ENCODE data around the gene LRCH1.

GRCh38 chr13:46756977-46757376, 204.0 kb downstream of the LRCH1 start:
- TF ChIP-seq CTCF (conservative IDR thresholded peaks at IDR 0.05; ENCODE audit: low read depth in 2 of 2) (no peak), EZH2phosphoT487 (IDR thresholded peaks at IDR 0.05; ENCODE audit: unreplicated experiment) (no peak), JUNB (IDR thresholded peaks at IDR 0.05; ENCODE audit: unreplicated experiment) (no peak), POLR2AphosphoS5 (IDR thresholded peaks at IDR 0.05; ENCODE audit: low read depth) (no peak), REST (IDR thresholded peaks at IDR 0.05; ENCODE audit: unreplicated experiment) (no peak), EZH2 (IDR thresholded peaks at IDR 0.05; ENCODE audit: low read depth, unreplicated experiment) (no peak), ETS1 (IDR thresholded peaks at IDR 0.05) (no peak), CREB1 (CRISPR knock-in tag; IDR thresholded peaks at IDR 0.05; ENCODE audit: low read depth) (no peak), ZNF331 (CRISPR knock-in tag; IDR thresholded peaks at IDR 0.05; ENCODE audit: low read depth) (no peak), NANOG (IDR thresholded peaks at IDR 0.05; ENCODE audit: borderline replicate concordance) (no peak), ZNF114 (CRISPR knock-in tag; IDR thresholded peaks at IDR 0.05) (no peak)
